ENCODE measurements around the gene SAA4.
"Not testable (repeated sequence)": the region's sequence is repeated elsewhere in the genome, so short reads cannot be mapped to it uniquely, and the experiment has no call there.

SAA4 gene

GRCh38 chr11:18204771-18205170 lies 31.8 kb downstream of the SAA4 start:
- Histone ChIP-seq H3K9me3 (no peaks in the 10 kb centered on the region), H3K27ac (no peak overlapping the region), H3K4me3 (ENCODE audit: low read depth in 1 of 2, low read length in 1 of 2) (no peak overlapping the region), H3K4me1 (ENCODE audit: control insufficient read depth in 1 of 2, insufficient read depth in 1 of 2, low read depth in 1 of 2, low read length in 1 of 2) (no peaks in the 10 kb centered on the region), H3K27me3 (peaks cover 69% of the 10 kb centered on the region), H3K36me3 (no peaks in the 10 kb centered on the region)
- no peak for TF ChIP-seq CTCF (IDR thresholded peaks at IDR 0.05)

DNA sequence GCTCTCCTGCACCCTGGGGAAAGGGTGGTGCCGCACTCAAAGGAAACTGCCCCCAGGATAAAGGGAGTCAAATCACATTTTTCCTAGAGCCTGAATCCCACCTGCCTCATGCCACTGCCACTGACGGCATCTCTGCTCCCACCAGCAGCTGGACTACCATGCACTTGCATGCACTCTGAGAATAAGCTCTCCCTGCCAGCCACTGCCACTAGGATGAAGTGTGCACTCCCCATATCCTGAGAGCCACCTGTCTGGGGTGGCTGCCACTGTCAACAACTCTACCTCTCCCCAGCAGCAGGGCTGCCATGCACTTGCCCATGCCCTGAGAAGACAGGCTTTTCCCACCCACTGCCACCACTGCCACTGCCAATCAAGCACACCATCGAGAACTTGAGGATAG lies 32.4 kb downstream of the SAA4 start:
- no peaks in the 10 kb centered on the region for H3K9me3 ChIP-seq
- peaks cover 64% of the 10 kb centered on the region for H3K27me3 ChIP-seq
- H3K4me3 ChIP-seq (ENCODE audit: low read depth in 1 of 2, low read length in 1 of 2): no peak overlapping the region
- H3K36me3 ChIP-seq: no peaks in the 10 kb centered on the region
- H3K27ac ChIP-seq: no peak overlapping the region
- no peaks in the 10 kb centered on the region for H3K4me1 ChIP-seq (ENCODE audit: control insufficient read depth in 1 of 2, insufficient read depth in 1 of 2, low read depth in 1 of 2, low read length in 1 of 2)
- TF ChIP-seq CTCF (IDR thresholded peaks at IDR 0.05): no peak

DNA sequence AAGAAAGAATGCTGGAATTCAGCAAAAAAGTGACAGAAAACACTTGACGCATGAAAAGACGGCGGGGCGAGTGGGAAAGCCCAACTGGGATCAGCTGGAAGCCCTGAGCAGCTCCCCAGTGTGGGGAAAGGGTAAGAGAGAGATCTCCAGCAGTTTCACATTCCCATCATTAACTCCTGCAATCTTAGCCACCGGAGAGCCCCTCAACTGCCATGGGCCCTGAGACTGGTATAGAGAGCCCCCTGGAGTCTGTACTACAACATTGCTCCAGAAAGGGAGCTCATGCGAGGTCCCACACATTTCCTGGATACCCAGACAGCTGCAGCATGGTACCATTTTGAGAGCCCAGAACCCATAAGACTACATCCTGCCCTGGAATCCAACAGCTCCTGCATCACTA lies 32.9 kb downstream of the SAA4 start:
- no peaks in the 10 kb centered on the region for H3K9me3 ChIP-seq
- H3K27ac ChIP-seq: no peak overlapping the region
- no peaks in the 10 kb centered on the region for H3K4me1 ChIP-seq (ENCODE audit: control insufficient read depth in 1 of 2, insufficient read depth in 1 of 2, low read depth in 1 of 2, low read length in 1 of 2)
- H3K4me3 ChIP-seq (ENCODE audit: low read depth in 1 of 2, low read length in 1 of 2): no peak overlapping the region
- TF ChIP-seq CTCF (IDR thresholded peaks at IDR 0.05): no peak
- no peaks in the 10 kb centered on the region for H3K36me3 ChIP-seq
- peaks cover 59% of the 10 kb centered on the region for H3K27me3 ChIP-seq

DNA sequence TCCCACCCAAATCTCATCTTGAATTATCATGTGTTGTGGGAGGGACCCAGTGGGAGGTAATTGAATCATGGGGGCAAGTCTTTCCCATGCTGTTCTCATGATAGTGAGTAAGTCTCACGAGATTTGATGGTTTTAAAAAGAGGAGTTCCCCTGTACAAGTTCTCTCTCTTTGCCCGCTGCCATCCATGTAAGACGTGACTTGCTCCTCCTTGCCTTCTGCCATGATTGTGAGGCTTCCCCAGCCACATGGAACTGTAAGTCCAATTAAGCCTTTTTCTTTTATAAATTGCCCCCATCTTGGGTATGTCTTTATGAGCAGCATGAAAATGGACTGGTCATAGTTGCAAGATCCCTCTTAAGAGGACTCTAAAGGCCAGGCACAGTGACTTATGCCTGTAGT lies 38.9 kb downstream of the SAA4 start:
- not testable (repeated sequence) for H3K4me1 ChIP-seq (ENCODE audit: control insufficient read depth in 1 of 2, insufficient read depth in 1 of 2, low read depth in 1 of 2, low read length in 1 of 2); H3K36me3 ChIP-seq; H3K9me3 ChIP-seq; H3K27ac ChIP-seq; H3K4me3 ChIP-seq (ENCODE audit: low read depth in 1 of 2, low read length in 1 of 2)
- H3K27me3 ChIP-seq: peaks cover 39% of the 10 kb centered on the region

DNA sequence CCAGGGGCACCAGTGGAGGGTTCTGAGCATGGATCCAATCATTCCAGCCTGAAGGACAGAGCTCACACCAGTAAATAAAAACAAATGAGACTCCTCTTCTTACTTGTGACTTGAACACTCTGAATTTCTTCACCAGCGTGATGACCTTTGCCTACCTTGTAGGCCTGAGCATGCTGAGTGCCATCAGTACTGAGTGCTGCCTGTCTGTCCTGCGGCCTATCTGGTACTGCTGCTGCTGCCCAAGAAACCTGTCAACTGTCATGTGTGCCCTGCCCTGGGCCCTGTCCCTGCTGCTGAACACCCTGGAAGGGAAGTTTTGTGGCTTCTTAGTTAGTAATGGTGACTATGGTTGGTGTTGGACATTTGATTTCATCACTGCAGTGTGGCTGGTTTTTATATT lies 40.1 kb downstream of the SAA4 start:
- Histone ChIP-seq H3K36me3 (no peaks in the 10 kb centered on the region), H3K27me3 (peaks cover 43% of the 10 kb centered on the region), H3K4me1 (ENCODE audit: control insufficient read depth in 1 of 2, insufficient read depth in 1 of 2, low read depth in 1 of 2, low read length in 1 of 2) (no peaks in the 10 kb centered on the region), H3K4me3 (ENCODE audit: low read depth in 1 of 2, low read length in 1 of 2) (no peak overlapping the region), H3K9me3 (no peaks in the 10 kb centered on the region), H3K27ac (no peak overlapping the region)
- no peak for TF ChIP-seq CTCF (IDR thresholded peaks at IDR 0.05)

GRCh38 chr11:18193010-18193409 lies 43.6 kb downstream of the SAA4 start:
- no peak for TF ChIP-seq CTCF (IDR thresholded peaks at IDR 0.05)
- H3K36me3 ChIP-seq: no peaks in the 10 kb centered on the region

More at GRCh38 chr11:18193010-18193409, 43.6 kb downstream of the SAA4 start:
- Histone ChIP-seq H3K27ac (no peak overlapping the region), H3K27me3 (peaks cover 56% of the 10 kb centered on the region), H3K9me3 (no peaks in the 10 kb centered on the region), H3K4me1 (ENCODE audit: control insufficient read depth in 1 of 2, insufficient read depth in 1 of 2, low read depth in 1 of 2, low read length in 1 of 2) (no peaks in the 10 kb centered on the region), H3K4me3 (ENCODE audit: low read depth in 1 of 2, low read length in 1 of 2) (no peak overlapping the region)

Measured in neutrophil (primary cell).